Naive B cell (primary cell): ENCODE results near the gene TEX19. TPM values are rescaled to one million over a fixed set of nuclear protein-coding genes. Genes with fewer than 3 reads are reported as not detected.
A peak's percentile ranks its signal among the peaks of the same experiment; 100 is the strongest.
"Not testable (repeated sequence)": the region's sequence is repeated elsewhere in the genome, so short reads cannot be mapped to it uniquely, and the experiment has no call there.

Source experiments
- ATAC-seq, 2 donors: fragments of 150-1000 bp; cut with Tn5 transposase; 2 replicates each; pipeline ENCODE4 v1.10.0; 2021; ENCODE audit warnings: low read depth in 2 of 2, mild to moderate bottlenecking in 2 of 2, moderate library complexity in 2 of 2
- DNase-seq: peaks from one replicate; pipeline ENCODE4 v3.0.0; 2022
- H3K27ac Mint-ChIP-seq, 6 donors: one replicate each; pipeline ENCODE4 v1.8.0; 2020 to 2022; ENCODE audit warnings: mild to moderate bottlenecking in 6 of 6, mixed read lengths in 6 of 6, moderate library complexity in 5 of 6, inconsistent platforms in 2 of 6
- H3K27me3 Mint-ChIP-seq, 3 donors: one replicate each; pipeline ENCODE4 v1.8.0; 2021 to 2022; ENCODE audit warnings: mixed read lengths in 3 of 3, mild to moderate bottlenecking in 1 of 3
- H3K36me3 Mint-ChIP-seq, 2 donors: one replicate each; pipeline ENCODE4 v1.8.0; 2020 to 2022; ENCODE audit warnings: mixed read lengths in 2 of 2, inconsistent platforms in 1 of 2, mild to moderate bottlenecking in 1 of 2
- H3K4me1 Mint-ChIP-seq, 3 donors: one replicate each; pipeline ENCODE4 v1.8.0; 2020 to 2022; ENCODE audit warnings: mixed read lengths in 3 of 3, inconsistent platforms in 1 of 3, mild to moderate bottlenecking in 1 of 3, moderate library complexity in 1 of 3
- H3K4me3 Mint-ChIP-seq, 8 donors: one replicate each; pipeline ENCODE4 v1.8.0; 2020 to 2022; ENCODE audit warnings: mild to moderate bottlenecking in 8 of 8, mixed read lengths in 8 of 8, moderate library complexity in 8 of 8, inconsistent platforms in 2 of 8
- H3K9me3 Mint-ChIP-seq, 7 donors: one replicate each; pipeline ENCODE4 v1.8.0; 2020 to 2022; ENCODE audit warnings: mixed read lengths in 7 of 7, mild to moderate bottlenecking in 5 of 7, inconsistent platforms in 2 of 7, moderate library complexity in 1 of 7
- polyA plus RNA-seq, 6 donors: library from polyadenylated mRNA; unstranded; fragments of 300-500 nt; fragmentation: Illumina TruSeq; gene quantifications; one replicate each; pipeline ENCODE4 v1.2.3, GENCODE V29; 2021; ENCODE audit warnings: low read depth in 6 of 6

TEX19 gene
- polyA plus RNA-seq, 6 donors from 2014 or later = not detected

- peaks cover 19 to 40% (median 27%) of the 10 kb centered on the region in 3 donors for H3K27me3 Mint-ChIP-seq
- no peaks in the 10 kb centered on the region for H3K9me3 Mint-ChIP-seq
- no peak overlapping the region for H3K27ac Mint-ChIP-seq
- no peak for DNase-seq
- no peaks in the 10 kb centered on the region for H3K36me3 Mint-ChIP-seq
- peaks cover 4 to 5% (median 4%) of the 10 kb centered on the region in 3 donors for H3K4me1 Mint-ChIP-seq
- no peak for ATAC-seq
- H3K4me3 Mint-ChIP-seq = no peak overlapping the region
These were observed 6.7 kb downstream of the TEX19 start for GRCh38 chr17:82365606-82366295.

- peaks cover 8 to 10% (median 10%) of the 10 kb centered on the region in 3 donors for H3K4me1 Mint-ChIP-seq
- no peaks in the 10 kb centered on the region for H3K36me3 Mint-ChIP-seq
- H3K27me3 Mint-ChIP-seq = peaks cover 23 to 43% (median 29%) of the 10 kb centered on the region in 3 donors
- H3K4me3 Mint-ChIP-seq = no peak overlapping the region
- H3K27ac Mint-ChIP-seq = no peak overlapping the region
- H3K9me3 Mint-ChIP-seq = no peaks in the 10 kb centered on the region
- ATAC-seq (no peak), DNase-seq (no peak)
These were observed 7.7 kb downstream of the TEX19 start for GRCh38 chr17:82366749-82367148.

- ATAC-seq (no peak), DNase-seq (no peak)
- Mint-ChIP-seq H3K27ac (peak overlapping the region in 1 of 6 donors; percentile 28), H3K4me3 (no peak overlapping the region), H3K36me3 (no peaks in the 10 kb centered on the region), H3K4me1 (peaks cover 10 to 17% (median 16%) of the 10 kb centered on the region in 3 donors), H3K27me3 (peaks cover 27 to 43% (median 31%) of the 10 kb centered on the region in 3 donors), H3K9me3 (no peaks in the 10 kb centered on the region)
These were observed 8.9 kb downstream of the TEX19 start for GRCh38 chr17:82367724-82368524.

GRCh38 chr17:82369211-82369610, 10.2 kb downstream of the TEX19 start:
- H3K27ac Mint-ChIP-seq = no peak overlapping the region
- no peak for ATAC-seq
- H3K4me1 Mint-ChIP-seq = peaks cover 13 to 21% (median 20%) of the 10 kb centered on the region in 3 donors
- H3K9me3 Mint-ChIP-seq = no peaks in the 10 kb centered on the region
- H3K36me3 Mint-ChIP-seq = no peaks in the 10 kb centered on the region
- H3K27me3 Mint-ChIP-seq = peaks cover 30 to 50% (median 34%) of the 10 kb centered on the region in 3 donors
- peak overlapping the region in 1 of 8 donors; percentile 35 for H3K4me3 Mint-ChIP-seq
- no peak for DNase-seq

- H3K27ac Mint-ChIP-seq = no peak overlapping the region
- DNase-seq (peak; percentile 27), ATAC-seq (peak; percentile 56 to 63)
- no peaks in the 10 kb centered on the region for H3K9me3 Mint-ChIP-seq
- peaks cover 13 to 21% (median 20%) of the 10 kb centered on the region in 3 donors for H3K4me1 Mint-ChIP-seq
- peaks cover 26 to 56% (median 34%) of the 10 kb centered on the region in 3 donors for H3K27me3 Mint-ChIP-seq
- H3K4me3 Mint-ChIP-seq = peak overlapping the region; percentile 77 to 94 (median 86)
- H3K36me3 Mint-ChIP-seq = no peaks in the 10 kb centered on the region
These were observed 11.7 kb downstream of the TEX19 start for GRCh38 chr17:82370471-82371332.

- H3K4me3 Mint-ChIP-seq = peak within 1 kb of the TSS; percentile 77 to 94 (median 86)
- DNase-seq = no peak
- ATAC-seq = no peak
- H3K36me3 Mint-ChIP-seq = no peaks in the 10 kb centered on the region
- peaks cover 13 to 21% (median 20%) of the 10 kb centered on the region in 3 donors for H3K4me1 Mint-ChIP-seq
- no peaks in the 10 kb centered on the region for H3K9me3 Mint-ChIP-seq
- peaks cover 31 to 64% (median 33%) of the 10 kb centered on the region in 3 donors for H3K27me3 Mint-ChIP-seq
- peak within 1 kb of the TSS in 2 of 6 donors; percentile 22 to 78 for H3K27ac Mint-ChIP-seq
These were observed 12.5 kb downstream of the TEX19 start, which contains the start of gene UTS2R for GRCh38 chr17:82371333-82372248. TSS of gene UTS2R (plus strand) at chr17:82371765. CDS start at chr17:82374325, 2,560 bp downstream.

- H3K27me3 Mint-ChIP-seq = peaks cover 28 to 66% (median 32%) of the 10 kb centered on the region in 3 donors
- ATAC-seq (peak; percentile 40 to 58), DNase-seq (peak; percentile 14)
- H3K27ac Mint-ChIP-seq = peak overlapping the region in 2 of 6 donors; percentile 22 to 78
- no peaks in the 10 kb centered on the region for H3K36me3 Mint-ChIP-seq
- H3K4me3 Mint-ChIP-seq = peak overlapping the region; percentile 58 to 90 (median 72)
- peaks cover 13 to 21% (median 20%) of the 10 kb centered on the region in 3 donors for H3K4me1 Mint-ChIP-seq
- H3K9me3 Mint-ChIP-seq = no peaks in the 10 kb centered on the region
These were observed 13.4 kb downstream of the TEX19 start for GRCh38 chr17:82372249-82373071.

GRCh38 chr17:82373072-82373452, 14.0 kb downstream of the TEX19 start:
- DNase-seq = not testable (repeated sequence)
- H3K27me3 Mint-ChIP-seq = peaks cover 28 to 66% (median 38%) of the 10 kb centered on the region in 3 donors

GRCh38 chr17:82373731-82374625, 14.9 kb downstream of the TEX19 start:
- H3K27me3 Mint-ChIP-seq = peaks cover 32 to 71% (median 44%) of the 10 kb centered on the region in 3 donors

More at GRCh38 chr17:82373072-82373452, 14.0 kb downstream of the TEX19 start:
- peak overlapping the region in 6 of 8 donors; percentile 58 to 90 (median 75) for H3K4me3 Mint-ChIP-seq
- H3K4me1 Mint-ChIP-seq = peaks cover 13 to 21% (median 20%) of the 10 kb centered on the region in 3 donors
- not testable (repeated sequence) for H3K9me3 Mint-ChIP-seq, H3K36me3 Mint-ChIP-seq, ATAC-seq
- H3K27ac Mint-ChIP-seq = peak overlapping the region in 2 of 6 donors; percentile 18 to 25

GRCh38 chr17:82374626-82375331, 15.7 kb downstream of the TEX19 start:
- ATAC-seq (no peak), DNase-seq (no peak)
- Mint-ChIP-seq H3K4me1 (peaks cover 15 to 22% (median 22%) of the 10 kb centered on the region in 3 donors), H3K4me3 (no peak overlapping the region), H3K9me3 (peaks cover 0 to 2% (median 0%) of the 10 kb centered on the region in 7 donors), H3K36me3 (no peaks in the 10 kb centered on the region), H3K27ac (no peak overlapping the region), H3K27me3 (peaks cover 25 to 70% (median 49%) of the 10 kb centered on the region in 3 donors)

More at GRCh38 chr17:82373731-82374625, 14.9 kb downstream of the TEX19 start:
- Mint-ChIP-seq H3K27ac (no peak overlapping the region), H3K9me3 (peaks cover 0 to 2% (median 0%) of the 10 kb centered on the region in 7 donors), H3K36me3 (no peaks in the 10 kb centered on the region), H3K4me1 (peaks cover 15 to 22% (median 20%) of the 10 kb centered on the region in 3 donors), H3K4me3 (peak overlapping the region in 1 of 8 donors; percentile 63)
- DNase-seq = no peak
- no peak for ATAC-seq
